Adipocyte (in vitro differentiated cells): ENCODE results near the gene CD84.

Source experiments
- DNase-seq: peaks from one replicate; pipeline ENCODE4 v3.0.0-alpha.2; 2015; ENCODE audit warnings: low read depth
- H3K27me3 ChIP-seq: replicated peaks from 2 replicates; pipeline ENCODE4 v1.7.0; 2013; ENCODE audit warnings: mild to moderate bottlenecking, low read length, moderate library complexity; ENCODE audit not compliant: control insufficient read depth, insufficient read depth
- H3K36me3 ChIP-seq: 2 replicates; pipeline ENCODE4 v1.7.0; 2013; ENCODE audit warnings: low read length, mild to moderate bottlenecking, moderate library complexity; ENCODE audit not compliant: control insufficient read depth, insufficient read depth, severe bottlenecking
- H3K4me1 ChIP-seq: 2 replicates; pipeline ENCODE4 v1.7.0; 2013; ENCODE audit warnings: mild to moderate bottlenecking, low read length, moderate library complexity; ENCODE audit not compliant: control insufficient read depth, insufficient read depth
- H3K4me3 ChIP-seq: 2 replicates; pipeline ENCODE4 v1.7.0; 2013; ENCODE audit warnings: mild to moderate bottlenecking, low read length, moderate library complexity
- H3K9ac ChIP-seq: 2 replicates; pipeline ENCODE4 v1.7.0; 2013; ENCODE audit warnings: mild to moderate bottlenecking, low read length, moderate library complexity
- H3K9me3 ChIP-seq: 2 replicates; pipeline ENCODE4 v1.7.0; 2013; ENCODE audit warnings: mild to moderate bottlenecking, low read length, moderate library complexity; ENCODE audit not compliant: control insufficient read depth

CD84 gene

DNA sequence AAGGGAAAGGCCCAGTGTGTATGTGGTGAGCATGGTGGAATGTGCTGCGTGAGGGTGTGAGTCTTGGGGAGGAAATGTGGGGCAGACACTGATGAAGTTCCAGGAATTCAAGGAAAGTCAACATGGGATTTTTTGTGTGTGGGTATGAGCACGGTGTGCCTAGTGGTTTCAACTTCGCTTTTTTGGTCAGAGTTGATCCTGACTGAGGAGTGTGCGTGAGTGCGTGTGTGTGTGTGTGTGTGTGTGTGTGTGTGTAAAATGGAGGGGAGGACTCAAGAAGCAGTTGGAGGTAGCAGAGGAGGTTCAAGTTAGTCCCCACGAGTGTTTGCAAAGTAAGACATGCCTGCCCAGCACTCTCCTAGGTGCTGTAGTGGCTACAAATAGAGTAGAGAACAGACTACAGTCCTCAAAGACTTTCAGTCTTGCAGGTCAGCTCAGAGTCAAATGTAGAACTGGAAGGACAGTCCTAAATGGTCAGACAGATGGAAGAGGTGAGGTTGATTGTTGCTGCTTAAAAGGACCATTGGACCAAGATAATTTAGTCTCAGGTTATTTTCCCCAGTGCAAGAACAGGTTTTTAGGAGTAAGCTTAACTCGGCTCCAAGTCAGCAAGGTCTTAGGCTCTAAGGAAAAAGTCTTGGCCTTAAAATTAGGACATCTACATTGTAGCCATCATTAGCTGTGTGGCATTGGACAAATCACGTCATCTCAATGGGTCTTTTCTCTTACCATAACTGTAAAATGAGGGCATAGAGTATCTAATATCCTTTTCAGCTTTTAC is 42.5 kb upstream of the CD84 start:
- no peak for DNase-seq

DNA sequence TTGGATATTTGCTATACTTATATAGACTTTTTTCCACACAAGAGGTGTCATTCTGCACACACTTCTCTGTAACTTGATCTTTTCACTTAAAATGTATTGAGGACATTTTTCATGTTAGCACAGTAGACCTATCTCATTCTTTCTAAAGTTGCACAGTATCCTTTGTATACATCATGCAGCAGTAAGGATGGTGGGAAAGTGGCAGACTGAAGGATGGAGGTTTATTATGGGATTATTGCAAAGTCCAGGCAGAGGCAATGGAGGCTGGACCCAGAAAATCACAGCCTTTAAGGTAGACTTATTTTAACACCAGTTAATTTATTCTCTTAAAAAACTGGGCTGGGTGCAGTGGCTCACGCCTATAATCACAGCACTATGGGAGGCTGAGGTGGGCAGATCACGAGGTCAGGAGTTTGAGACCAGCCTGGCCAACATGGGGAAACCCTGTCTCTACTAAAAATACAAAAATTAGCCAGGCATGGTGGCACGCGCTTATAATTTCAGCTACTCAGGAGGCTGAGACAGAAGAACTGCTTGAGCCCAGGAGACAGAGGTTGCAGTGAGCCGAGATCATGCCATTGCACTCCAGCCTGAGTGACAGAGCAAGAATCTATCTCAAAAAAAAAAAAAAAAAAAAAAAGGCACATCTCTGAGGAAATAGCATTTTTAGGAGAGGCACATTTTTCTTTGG is 41.8 kb upstream of the CD84 start:
- no peaks in the 10 kb centered on the region for H3K9me3 ChIP-seq
- DNase-seq: no peak
- no peak overlapping the region for H3K9ac ChIP-seq
- no peak overlapping the region for H3K4me3 ChIP-seq
- no peaks in the 10 kb centered on the region for H3K4me1 ChIP-seq
- H3K27me3 ChIP-seq: peaks cover 7% of the 10 kb centered on the region
- H3K36me3 ChIP-seq: no peaks in the 10 kb centered on the region

More for the DNA sequence above, 42.5 kb upstream of the CD84 start:
- no peak overlapping the region for H3K4me3 ChIP-seq
- H3K36me3 ChIP-seq: no peaks in the 10 kb centered on the region
- no peaks in the 10 kb centered on the region for H3K4me1 ChIP-seq
- no peaks in the 10 kb centered on the region for H3K9me3 ChIP-seq
- peaks cover 7% of the 10 kb centered on the region for H3K27me3 ChIP-seq
- H3K9ac ChIP-seq: no peak overlapping the region

DNA sequence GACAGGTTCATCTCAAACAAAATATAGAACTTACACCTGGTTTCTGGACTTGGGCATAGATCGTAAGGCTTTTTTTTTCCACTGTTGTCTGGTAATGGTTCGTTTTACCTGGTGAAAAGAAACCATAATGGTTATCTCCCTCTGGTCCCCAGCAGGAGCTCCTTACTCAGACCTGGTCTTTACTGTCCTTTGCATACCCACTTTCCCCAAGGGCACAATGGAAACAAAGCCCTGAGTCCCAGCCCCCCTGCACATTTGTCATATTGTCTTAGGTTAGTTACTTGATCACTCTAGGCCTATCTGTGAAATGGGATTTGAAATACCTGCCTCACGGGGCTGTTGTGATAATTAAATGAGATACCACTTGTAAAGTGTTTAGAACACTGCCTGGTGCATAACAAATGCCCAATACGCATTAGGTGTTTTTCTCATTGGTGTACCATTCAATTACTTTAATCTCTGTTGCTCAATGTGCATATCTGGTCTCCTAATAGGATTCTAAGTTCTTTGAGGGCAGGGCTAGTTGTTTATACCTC is 40.5 kb upstream of the CD84 start:
- Histone ChIP-seq H3K9me3 (no peaks in the 10 kb centered on the region), H3K4me3 (no peak overlapping the region), H3K9ac (no peak overlapping the region), H3K27me3 (peaks cover 7% of the 10 kb centered on the region), H3K4me1 (no peaks in the 10 kb centered on the region), H3K36me3 (no peaks in the 10 kb centered on the region)
- DNase-seq: no peak

DNA sequence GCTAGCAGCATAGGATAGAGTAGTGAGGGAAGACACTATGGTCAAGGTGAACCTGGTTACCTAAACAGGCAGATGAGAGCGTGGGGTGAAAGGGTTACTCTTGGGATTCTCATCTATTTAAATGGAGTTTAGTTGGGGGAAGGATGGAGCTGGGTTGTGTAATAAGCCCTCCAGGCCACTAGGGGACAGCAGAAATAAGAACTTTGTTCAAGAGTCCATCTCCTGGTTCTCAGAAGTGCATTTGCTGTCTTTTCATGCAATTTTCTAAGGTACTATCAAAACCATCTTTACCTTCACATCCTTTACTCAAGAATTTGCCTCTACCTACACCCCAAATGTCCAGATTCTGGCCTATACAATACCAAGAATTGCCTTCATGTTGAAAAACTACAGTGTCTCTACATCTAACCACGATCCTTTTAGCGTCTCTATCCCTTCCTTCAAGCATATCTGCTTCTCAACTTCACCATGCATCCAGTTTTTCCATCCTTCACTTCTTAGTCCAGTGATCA is 39.5 kb upstream of the CD84 start:
- H3K9me3 ChIP-seq: no peaks in the 10 kb centered on the region
- no peaks in the 10 kb centered on the region for H3K36me3 ChIP-seq
- H3K4me3 ChIP-seq: no peak overlapping the region
- peaks cover 10% of the 10 kb centered on the region for H3K27me3 ChIP-seq
- no peak for DNase-seq
- no peak overlapping the region for H3K9ac ChIP-seq
- H3K4me1 ChIP-seq: no peaks in the 10 kb centered on the region

DNA sequence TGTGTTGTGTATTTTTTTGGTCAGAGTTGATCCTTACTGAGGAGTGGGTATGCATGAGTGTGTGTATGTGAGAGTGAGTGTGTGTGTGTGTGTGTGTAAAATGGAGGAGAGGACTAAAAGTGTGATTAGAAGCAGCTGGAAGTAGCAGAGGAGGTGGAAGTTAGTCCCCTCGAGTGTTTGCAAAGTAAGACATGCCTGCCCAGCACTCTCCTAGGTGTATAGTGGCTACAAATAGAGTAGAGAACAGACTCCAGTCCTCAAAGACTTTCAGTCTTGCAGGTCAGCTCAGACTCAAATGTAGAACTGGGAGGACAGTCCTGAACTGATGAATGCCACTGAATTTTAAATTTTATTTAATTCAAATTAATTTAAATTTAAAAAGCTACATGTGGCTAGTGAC is 39.0 kb upstream of the CD84 start:
- DNase-seq: no peak
- no peak overlapping the region for H3K9ac ChIP-seq
- no peaks in the 10 kb centered on the region for H3K36me3 ChIP-seq
- H3K27me3 ChIP-seq: peaks cover 15% of the 10 kb centered on the region
- H3K9me3 ChIP-seq: no peaks in the 10 kb centered on the region
- no peak overlapping the region for H3K4me3 ChIP-seq
- no peaks in the 10 kb centered on the region for H3K4me1 ChIP-seq

DNA sequence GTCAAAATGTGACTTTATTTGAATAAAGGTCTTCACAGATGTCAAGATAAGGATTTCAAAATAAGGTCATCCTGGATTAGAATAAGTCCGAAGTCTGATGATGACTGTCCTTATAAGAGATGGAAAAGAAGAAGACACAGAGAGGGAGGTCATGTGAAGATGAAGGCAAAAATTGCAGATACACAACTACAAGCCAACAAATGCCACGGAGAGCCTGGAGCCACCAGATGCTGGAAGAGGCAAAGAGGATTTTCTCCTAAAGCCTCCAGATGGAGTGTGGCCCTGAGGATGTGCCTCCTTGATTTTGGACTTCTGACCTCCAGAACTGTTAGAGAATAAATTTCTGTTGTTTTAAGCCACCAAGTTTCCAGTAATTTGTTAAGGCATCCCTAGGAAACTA is 36.4 kb upstream of the CD84 start:
- Histone ChIP-seq H3K9me3 (no peaks in the 10 kb centered on the region), H3K4me1 (no peaks in the 10 kb centered on the region), H3K36me3 (no peaks in the 10 kb centered on the region), H3K4me3 (no peak overlapping the region), H3K27me3 (peaks cover 26% of the 10 kb centered on the region), H3K9ac (no peak overlapping the region)
- DNase-seq: no peak

DNA sequence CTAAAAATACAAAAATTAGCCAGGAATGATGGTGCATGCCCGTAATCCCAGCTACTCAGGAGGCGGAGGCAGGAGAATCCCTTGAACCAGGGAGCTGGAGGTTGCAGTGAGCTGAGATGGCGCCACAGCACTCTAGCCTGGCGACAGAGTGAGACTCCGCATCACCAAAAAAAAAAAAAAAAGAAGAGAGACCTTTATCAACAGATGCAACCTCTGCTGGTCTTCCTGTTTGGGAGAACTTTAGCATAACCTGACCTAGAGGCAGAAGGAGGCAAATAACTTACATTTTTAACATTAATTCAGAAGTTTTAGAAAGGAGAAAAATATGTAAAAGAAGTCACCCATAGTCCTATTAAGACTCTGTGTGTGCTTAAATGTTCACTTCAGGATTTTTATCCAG is 35.1 kb upstream of the CD84 start:
- H3K4me3 ChIP-seq: no peak overlapping the region
- H3K9ac ChIP-seq: no peak overlapping the region
- no peaks in the 10 kb centered on the region for H3K9me3 ChIP-seq
- no peaks in the 10 kb centered on the region for H3K36me3 ChIP-seq
- no peak for DNase-seq
- no peaks in the 10 kb centered on the region for H3K4me1 ChIP-seq
- H3K27me3 ChIP-seq: peaks cover 32% of the 10 kb centered on the region

DNA sequence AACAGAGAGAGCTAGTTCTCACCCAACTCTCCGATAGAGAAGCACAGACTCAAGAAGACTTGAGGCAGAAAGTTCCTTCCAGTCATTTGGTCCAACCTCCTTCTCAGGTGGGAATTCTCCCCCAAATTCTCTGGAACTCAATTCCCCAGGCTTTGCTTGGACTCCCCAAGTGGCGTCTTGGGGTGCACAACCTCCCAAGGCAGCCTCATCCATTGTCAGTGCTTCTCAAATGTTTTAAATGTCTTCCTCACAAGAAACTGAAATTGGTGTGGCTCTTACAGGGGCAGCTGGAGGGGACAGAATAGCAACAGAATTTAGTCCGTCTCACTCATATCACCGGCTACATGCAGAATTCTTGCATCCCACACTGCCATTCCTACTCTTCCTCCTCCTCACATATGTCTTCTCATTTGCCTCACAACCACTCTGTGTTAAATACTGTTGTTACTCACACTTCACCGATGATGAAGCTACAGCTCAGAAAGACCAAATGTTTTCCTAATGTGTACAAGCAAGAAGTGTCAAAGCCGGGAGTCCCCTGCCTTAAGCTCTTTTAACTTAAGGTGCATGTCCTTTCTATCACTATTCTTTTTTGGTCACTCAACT is 33.4 kb upstream of the CD84 start:
- H3K9me3 ChIP-seq: no peaks in the 10 kb centered on the region
- peaks cover 46% of the 10 kb centered on the region for H3K27me3 ChIP-seq
- no peak overlapping the region for H3K4me3 ChIP-seq
- DNase-seq: no peak
- H3K4me1 ChIP-seq: no peaks in the 10 kb centered on the region
- no peaks in the 10 kb centered on the region for H3K36me3 ChIP-seq
- no peak overlapping the region for H3K9ac ChIP-seq

DNA sequence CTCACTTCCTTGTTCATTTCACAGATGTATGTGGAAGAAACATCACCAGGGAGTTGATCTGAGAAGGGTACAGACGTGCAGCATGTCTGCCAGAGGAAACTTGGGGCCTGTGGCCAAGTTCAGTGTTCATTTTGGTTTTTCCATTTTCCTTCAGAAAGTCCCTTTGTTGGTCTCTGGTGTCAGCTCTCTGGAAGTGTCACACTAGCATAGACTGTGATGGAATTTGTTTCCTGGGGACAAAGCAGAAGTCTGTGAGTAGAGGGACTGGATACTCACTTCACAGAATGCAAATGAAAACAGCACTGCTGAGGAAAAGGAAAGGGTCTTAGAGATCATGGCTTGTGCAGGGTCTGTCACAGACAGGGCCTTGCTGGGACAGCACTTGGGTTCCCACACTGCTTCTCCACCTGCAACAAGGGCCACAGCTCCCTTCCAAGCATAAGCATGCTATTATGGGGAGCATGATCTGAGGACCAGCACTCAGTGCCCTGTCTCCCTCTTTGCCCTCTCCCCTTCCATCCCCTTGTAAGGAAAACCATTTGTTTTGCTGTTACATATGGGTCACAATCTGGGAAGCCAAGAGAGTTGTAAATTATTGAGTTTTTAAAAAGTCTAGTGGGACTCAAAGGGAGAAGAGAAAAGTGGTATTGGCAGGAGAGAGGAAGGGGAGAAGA is 31.4 kb upstream of the CD84 start:
- no peaks in the 10 kb centered on the region for H3K4me1 ChIP-seq
- no peaks in the 10 kb centered on the region for H3K9me3 ChIP-seq
- no peaks in the 10 kb centered on the region for H3K36me3 ChIP-seq
- no peak overlapping the region for H3K4me3 ChIP-seq
- no peak for DNase-seq
- H3K9ac ChIP-seq: no peak overlapping the region
- peaks cover 47% of the 10 kb centered on the region for H3K27me3 ChIP-seq

DNA sequence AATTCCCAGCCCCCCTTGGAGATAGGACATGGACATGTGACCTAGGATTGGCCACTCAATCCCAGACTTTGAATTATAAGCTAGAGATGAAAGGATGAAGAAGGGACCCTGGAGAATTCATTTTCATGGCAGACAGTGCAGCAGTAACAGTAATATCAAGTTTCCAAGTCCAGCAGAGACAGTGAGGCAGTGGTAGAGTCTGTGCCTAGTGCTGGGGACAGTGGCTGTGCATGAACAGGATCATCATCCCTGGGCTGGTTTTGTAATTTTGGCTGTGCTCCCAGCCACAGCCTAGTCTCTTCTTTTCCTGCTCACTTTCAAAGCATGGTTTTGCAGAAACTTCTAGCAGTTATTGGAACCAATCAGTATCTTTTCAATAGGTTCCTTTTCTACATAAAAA is 29.6 kb upstream of the CD84 start:
- H3K4me3 ChIP-seq: no peak overlapping the region
- no peaks in the 10 kb centered on the region for H3K36me3 ChIP-seq
- DNase-seq: no peak
- H3K4me1 ChIP-seq: no peaks in the 10 kb centered on the region
- H3K27me3 ChIP-seq: peaks cover 45% of the 10 kb centered on the region
- no peaks in the 10 kb centered on the region for H3K9me3 ChIP-seq
- no peak overlapping the region for H3K9ac ChIP-seq

DNA sequence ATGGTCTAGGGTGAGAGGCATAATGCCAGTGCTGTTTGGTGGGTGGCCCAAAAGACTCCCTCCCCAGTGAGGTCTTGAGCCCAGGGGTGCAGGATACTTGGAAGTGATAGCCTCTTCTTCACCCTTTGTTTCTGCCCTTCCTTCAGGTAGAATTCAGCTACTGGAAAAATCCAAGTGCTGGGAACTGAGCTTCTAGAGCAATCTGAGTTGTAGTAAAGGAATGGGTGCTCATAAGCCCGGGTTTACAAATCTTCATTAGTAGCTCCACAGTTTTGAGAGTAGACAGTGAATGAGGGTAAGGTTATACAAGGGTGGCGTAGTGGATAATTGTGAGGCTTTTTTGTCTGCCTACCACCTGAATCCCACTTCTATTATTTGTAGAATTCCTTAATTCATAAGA is 29.2 kb upstream of the CD84 start:
- Histone ChIP-seq H3K9me3 (no peaks in the 10 kb centered on the region), H3K4me3 (no peak overlapping the region), H3K4me1 (no peaks in the 10 kb centered on the region), H3K27me3 (peaks cover 41% of the 10 kb centered on the region), H3K36me3 (no peaks in the 10 kb centered on the region), H3K9ac (no peak overlapping the region)
- DNase-seq: no peak
